Activated CD8-positive, alpha-beta memory T cell treated with anti-CD3 and anti-CD28 coated beads, Interleukin-2, amount 50 U/mL, for 48 hours (primary cell): Measurements from ENCODE around the gene LITAF.
"Not testable (repeated sequence)": the region's sequence is repeated elsewhere in the genome, so short reads cannot be mapped to it uniquely, and the experiment has no call there.

ENCODE experiments used
- DNase-seq: peaks from one replicate; pipeline ENCODE4 v3.0.0-alpha.2; 2020

The LITAF gene

GRCh38 chr16:11597235-11598095, 10.7 kb upstream of the LITAF start:
- no peak for DNase-seq

- no peak for DNase-seq
Observed at GRCh38 chr16:11596572-11597226, 10.0 kb upstream of the LITAF start.

GRCh38 chr16:11593581-11593980, 6.9 kb upstream of the LITAF start:
- DNase-seq, result no peak

- DNase-seq, result not testable (repeated sequence)
Observed at GRCh38 chr16:11593076-11593475, 6.4 kb upstream of the LITAF start.

GRCh38 chr16:11591630-11592029, 4.9 kb upstream of the LITAF start:
- DNase-seq, result not testable (repeated sequence)

GRCh38 chr16:11589198-11589550, 2.5 kb upstream of the LITAF start:
- DNase-seq, result no peak

GRCh38 chr16:11588321-11589197, 1.8 kb upstream of the LITAF start:
- DNase-seq, result no peak

- DNase-seq, result no peak
Observed at GRCh38 chr16:11587643-11588247, 1.0 kb upstream of the LITAF start.

GRCh38 chr16:11586378-11586855, 302 bp downstream of the LITAF start:
- DNase-seq, result no peak

GRCh38 chr16:11585460-11586377, 1.0 kb downstream of the LITAF start:
- no peak for DNase-seq

GRCh38 chr16:11583889-11584565, 2.7 kb downstream of the LITAF start:
- DNase-seq, result no peak

GRCh38 chr16:11583166-11583565, 3.6 kb downstream of the LITAF start:
- no peak for DNase-seq

- no peak for DNase-seq
Observed at GRCh38 chr16:11582157-11582814, 4.4 kb downstream of the LITAF start.

- DNase-seq, result no peak
Observed at GRCh38 chr16:11581678-11582077, 5.0 kb downstream of the LITAF start.

- DNase-seq, result no peak
Observed at GRCh38 chr16:11580451-11581086, 6.2 kb downstream of the LITAF start.

GRCh38 chr16:11577290-11577660, 9.4 kb downstream of the LITAF start:
- DNase-seq, result not testable (repeated sequence)

- DNase-seq, result no peak
Observed at GRCh38 chr16:11576427-11577289, 10.1 kb downstream of the LITAF start.

GRCh38 chr16:11575223-11575589, 11.5 kb downstream of the LITAF start:
- DNase-seq, result no peak
